BE2C (cell line): ENCODE measurements around the gene SLC35F3.

Experiments
- DNase-seq: peaks from one replicate; pipeline ENCODE4 v3.0.0-alpha.2; 2020
- H3K27me3 ChIP-seq: fragments of 250-450 bp; sonication (Bioruptor Pico); 2 replicates; pipeline ENCODE4 v1.5.1; 2020; ENCODE audit warnings: mild to moderate bottlenecking
- H3K36me3 ChIP-seq: fragments of 250-450 bp; sonication (Bioruptor Pico); 2 replicates; pipeline ENCODE4 v1.5.1; 2020; ENCODE audit warnings: mild to moderate bottlenecking
- H3K4me1 ChIP-seq: fragments of 250-450 bp; sonication (Bioruptor Pico); 2 replicates; pipeline ENCODE4 v1.5.1; 2020
- H3K4me3 ChIP-seq: 2 replicates; pipeline ENCODE4 v1.5.1; 2011; ENCODE audit warnings: low read depth, low read length
- H3K9me3 ChIP-seq: fragments of 250-450 bp; sonication (Bioruptor Pico); 2 replicates; pipeline ENCODE4 v1.5.1; 2020
- CTCF ChIP-seq: IDR thresholded peaks from 2 replicates; pipeline ENCODE4 v1.5.1; 2012; ENCODE audit warnings: mild to moderate bottlenecking, low read depth, low read length

Gene SLC35F3

GRCh38 chr1:234327577-234328164 lies 423.2 kb downstream of the SLC35F3 start:
- H3K27me3 ChIP-seq, result peaks cover 27% of the 10 kb centered on the region
- H3K36me3 ChIP-seq, result no peaks in the 10 kb centered on the region
- H3K9me3 ChIP-seq, result no peaks in the 10 kb centered on the region
- DNase-seq, result no peak
- no peak for TF ChIP-seq CTCF
- H3K4me3 ChIP-seq, result no peak overlapping the region
- no peaks in the 10 kb centered on the region for H3K4me1 ChIP-seq

GRCh38 chr1:234330843-234331215 lies 426.4 kb downstream of the SLC35F3 start:
- H3K4me1 ChIP-seq, result no peaks in the 10 kb centered on the region
- peaks cover 6% of the 10 kb centered on the region; the same call in 1 of the 2 replicates for H3K27me3 ChIP-seq
- H3K9me3 ChIP-seq, result no peaks in the 10 kb centered on the region
- no peaks in the 10 kb centered on the region for H3K36me3 ChIP-seq
- TF ChIP-seq CTCF, result no peak
- DNase-seq, result no peak
- H3K4me3 ChIP-seq, result no peak overlapping the region

GRCh38 chr1:234331507-234331906 lies 427.0 kb downstream of the SLC35F3 start:
- H3K4me1 ChIP-seq, result no peaks in the 10 kb centered on the region
- H3K4me3 ChIP-seq, result no peak overlapping the region
- no peak for DNase-seq
- no peak for TF ChIP-seq CTCF
- peaks cover under 1% of the 10 kb centered on the region; the same call in 1 of the 2 replicates for H3K27me3 ChIP-seq
- no peaks in the 10 kb centered on the region for H3K36me3 ChIP-seq
- no peaks in the 10 kb centered on the region for H3K9me3 ChIP-seq

GRCh38 chr1:234336359-234336758 lies 431.9 kb downstream of the SLC35F3 start:
- no peaks in the 10 kb centered on the region for H3K4me1 ChIP-seq
- no peak overlapping the region for H3K4me3 ChIP-seq
- no peaks in the 10 kb centered on the region for H3K36me3 ChIP-seq
- no peak for TF ChIP-seq CTCF
- no peak for DNase-seq
- H3K9me3 ChIP-seq, result no peaks in the 10 kb centered on the region
- H3K27me3 ChIP-seq, result no peaks in the 10 kb centered on the region; the same call in 1 of the 2 replicates

GRCh38 chr1:234337233-234337632 lies 432.8 kb downstream of the SLC35F3 start:
- TF ChIP-seq CTCF, result no peak
- DNase-seq, result no peak
- no peak overlapping the region for H3K4me3 ChIP-seq
- H3K4me1 ChIP-seq, result no peaks in the 10 kb centered on the region
- H3K9me3 ChIP-seq, result no peaks in the 10 kb centered on the region
- H3K27me3 ChIP-seq, result peaks cover 5% of the 10 kb centered on the region
- no peaks in the 10 kb centered on the region for H3K36me3 ChIP-seq

- no peaks in the 10 kb centered on the region for H3K9me3 ChIP-seq
- no peaks in the 10 kb centered on the region for H3K4me1 ChIP-seq
- TF ChIP-seq CTCF, result no peak
- no peak overlapping the region for H3K4me3 ChIP-seq
- H3K36me3 ChIP-seq, result no peaks in the 10 kb centered on the region
- DNase-seq, result no peak
- peaks cover 14% of the 10 kb centered on the region for H3K27me3 ChIP-seq
Measured at GRCh38 chr1:234340528-234340927, 436.1 kb downstream of the SLC35F3 start.
